NCI-H1436 (cell line): Measurements from ENCODE around the gene GASK1A.
"Not testable (repeated sequence)": the region's sequence is repeated elsewhere in the genome, so short reads cannot be mapped to it uniquely, and the experiment has no call there.

Experiments
- DNase-seq: peaks from one replicate; lab custom pipeline; 2025; lab: John Stamatoyannopoulos, UW

GASK1A gene

GRCh38 chr3:43062040-43062563 is 83.0 kb downstream of the GASK1A start:
- no peak for DNase-seq

- no peak for DNase-seq
These were observed 83.5 kb downstream of the GASK1A start for GRCh38 chr3:43062564-43063040.

GRCh38 chr3:43063114-43063513 is 84.0 kb downstream of the GASK1A start:
- DNase-seq = no peak

GRCh38 chr3:43070670-43071069 is 91.6 kb downstream of the GASK1A start:
- DNase-seq = not testable (repeated sequence)

- no peak for DNase-seq
These were observed 92.3 kb downstream of the GASK1A start for GRCh38 chr3:43071313-43071893.

- no peak for DNase-seq
These were observed 93.2 kb downstream of the GASK1A start for GRCh38 chr3:43072361-43072760.

- DNase-seq = no peak
These were observed 94.2 kb downstream of the GASK1A start for GRCh38 chr3:43073116-43073835.

- DNase-seq = no peak
These were observed 94.7 kb downstream of the GASK1A start for GRCh38 chr3:43073836-43074220.

- DNase-seq = no peak
These were observed 95.4 kb downstream of the GASK1A start for GRCh38 chr3:43074482-43074881.

- DNase-seq = no peak
These were observed 96.0 kb downstream of the GASK1A start for GRCh38 chr3:43074901-43075689.

GRCh38 chr3:43075904-43076661 is 97.0 kb downstream of the GASK1A start:
- no peak for DNase-seq

- no peak for DNase-seq
These were observed 97.7 kb downstream of the GASK1A start for GRCh38 chr3:43076857-43077256.

GRCh38 chr3:43077261-43077660 is 98.2 kb downstream of the GASK1A start:
- no peak for DNase-seq

- no peak for DNase-seq
These were observed 98.6 kb downstream of the GASK1A start for GRCh38 chr3:43077707-43078106.

- no peak for DNase-seq
These were observed 100.6 kb downstream of the GASK1A start for GRCh38 chr3:43079536-43080332.

GRCh38 chr3:43080726-43081568 is 101.8 kb downstream of the GASK1A start:
- DNase-seq = no peak

GRCh38 chr3:43081796-43082195 is 102.7 kb downstream of the GASK1A start:
- DNase-seq = no peak

- DNase-seq = no peak
These were observed 103.3 kb downstream of the GASK1A start for GRCh38 chr3:43082457-43082856.

- DNase-seq = no peak
These were observed 107.5 kb downstream of the GASK1A start for GRCh38 chr3:43086460-43087165.
